HuH-7 (cell line): Measurements from ENCODE around the gene POLD1.
A peak's percentile ranks its signal among the peaks of the same experiment; 100 is the strongest.

Source experiments
- DNase-seq: peaks from one replicate; pipeline ENCODE4 v3.0.0; 2011; ENCODE audit warnings: low spot score

POLD1 gene

DNA sequence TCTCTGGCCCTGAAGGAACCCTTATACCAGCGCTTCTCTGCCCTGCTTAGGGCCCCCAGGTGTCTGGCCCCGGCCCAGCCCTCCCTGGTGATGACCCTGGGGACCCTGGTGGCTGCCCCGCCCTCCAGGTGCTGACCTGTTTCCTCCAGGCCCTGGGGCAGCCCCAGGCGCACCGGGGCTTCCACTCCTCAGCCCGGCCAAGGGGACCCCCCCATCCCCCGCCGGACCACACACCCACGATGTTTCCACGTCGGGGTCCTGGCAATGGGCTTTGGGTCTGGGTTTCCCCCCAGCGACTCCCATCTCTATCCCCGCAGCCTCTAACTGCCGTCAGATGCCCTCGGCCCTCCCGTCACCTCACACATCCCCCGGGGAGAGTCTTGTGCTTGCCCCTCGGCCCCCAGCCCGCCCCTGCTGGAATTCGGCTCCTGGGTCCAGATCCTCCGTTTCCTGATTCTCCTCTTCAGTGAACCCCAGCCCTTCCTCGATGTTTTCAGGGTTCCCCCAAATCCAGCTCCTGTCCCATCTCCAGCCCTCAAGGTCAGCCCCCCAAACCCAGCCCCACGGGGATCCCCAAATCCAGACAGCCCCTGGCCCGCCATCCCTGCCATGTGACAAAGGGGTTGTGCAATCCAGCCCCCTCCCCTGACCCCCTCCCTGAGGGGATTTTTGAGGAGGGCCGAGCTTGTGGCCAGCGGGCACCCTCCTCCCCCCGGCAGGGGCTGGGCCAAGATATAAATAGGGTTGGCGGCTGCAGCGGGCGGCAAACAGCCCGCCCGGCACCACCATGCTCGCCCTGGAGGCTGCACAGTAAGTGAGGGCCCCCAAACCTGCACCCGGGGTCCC is 34.3 kb downstream of the POLD1 start, which contains the start of gene SPIB:
TSS of gene SPIB (plus strand) at position 763 of the 846 bp plus-strand sequence. CDS start at position 788, 25 bp downstream.
- DNase-seq = no peak

DNA sequence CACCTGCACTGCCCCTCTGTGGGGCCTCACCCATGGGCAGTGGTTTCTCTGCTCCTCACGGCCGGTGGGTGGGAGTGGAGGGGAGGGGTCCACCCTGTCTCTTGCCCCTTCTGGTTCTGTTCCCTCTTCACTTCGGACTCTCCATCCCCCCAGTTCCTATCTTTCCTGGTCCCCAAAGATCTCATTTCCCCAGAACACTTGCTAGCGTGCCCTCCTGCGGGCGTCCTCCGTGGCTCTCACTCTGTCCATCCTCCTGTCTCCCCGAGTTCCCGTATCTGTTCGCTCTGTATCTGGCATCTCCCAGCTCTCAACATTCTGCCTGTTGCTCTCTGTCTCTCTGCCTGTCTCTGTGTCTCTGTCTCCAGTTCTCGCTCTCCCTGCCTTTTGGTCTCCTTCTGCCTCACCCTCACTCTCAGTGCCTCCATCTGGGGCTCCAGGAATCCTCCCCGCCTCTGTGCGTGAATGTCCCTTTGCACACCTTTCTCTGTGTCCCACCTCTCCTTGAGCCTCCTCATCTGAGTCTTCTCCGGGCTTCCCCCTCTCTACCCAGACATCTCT is 35.0 kb downstream of the POLD1 start:
- DNase-seq = no peak

GRCh38 chr19:50419580-50420035 is 35.5 kb downstream of the POLD1 start:
- DNase-seq = no peak

DNA sequence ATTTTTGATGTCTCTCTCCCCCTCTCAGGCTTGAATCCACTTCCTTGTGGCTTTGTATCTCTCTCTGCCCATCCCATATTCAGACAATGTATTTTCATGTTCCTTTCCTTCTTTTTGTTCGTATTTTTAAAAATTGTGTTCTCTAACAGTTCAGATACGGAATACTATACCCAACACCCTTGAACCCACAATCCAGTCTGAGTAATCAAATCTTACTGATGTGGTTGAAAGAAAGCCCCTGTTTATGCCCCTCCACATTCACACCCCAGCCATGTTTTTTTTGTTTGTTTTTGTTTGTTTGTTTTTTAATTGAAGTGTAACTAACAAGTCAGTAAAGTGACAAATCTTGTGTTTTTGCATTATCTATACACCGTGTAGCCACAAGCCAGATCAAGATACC is 36.0 kb downstream of the POLD1 start:
- no peak for DNase-seq

- no peak for DNase-seq
Observed at GRCh38 chr19:50420808-50421207, 36.7 kb downstream of the POLD1 start.

GRCh38 chr19:50422397-50423278 is 38.5 kb downstream of the POLD1 start:
- DNase-seq = no peak

- DNase-seq = no peak
Observed at GRCh38 chr19:50423279-50424113, 39.3 kb downstream of the POLD1 start.

GRCh38 chr19:50425581-50425980 is 41.4 kb downstream of the POLD1 start:
- no peak for DNase-seq

GRCh38 chr19:50427318-50427925 is 43.3 kb downstream of the POLD1 start:
- no peak for DNase-seq

DNA sequence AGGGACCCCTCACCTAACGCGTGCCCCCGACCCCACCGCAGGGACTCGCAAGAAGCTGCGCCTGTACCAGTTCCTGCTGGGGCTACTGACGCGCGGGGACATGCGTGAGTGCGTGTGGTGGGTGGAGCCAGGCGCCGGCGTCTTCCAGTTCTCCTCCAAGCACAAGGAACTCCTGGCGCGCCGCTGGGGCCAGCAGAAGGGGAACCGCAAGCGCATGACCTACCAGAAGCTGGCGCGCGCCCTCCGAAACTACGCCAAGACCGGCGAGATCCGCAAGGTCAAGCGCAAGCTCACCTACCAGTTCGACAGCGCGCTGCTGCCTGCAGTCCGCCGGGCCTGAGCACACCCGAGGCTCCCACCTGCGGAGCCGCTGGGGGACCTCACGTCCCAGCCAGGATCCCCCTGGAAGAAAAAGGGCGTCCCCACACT is 43.9 kb downstream of the POLD1 start:
- no peak for DNase-seq

DNA sequence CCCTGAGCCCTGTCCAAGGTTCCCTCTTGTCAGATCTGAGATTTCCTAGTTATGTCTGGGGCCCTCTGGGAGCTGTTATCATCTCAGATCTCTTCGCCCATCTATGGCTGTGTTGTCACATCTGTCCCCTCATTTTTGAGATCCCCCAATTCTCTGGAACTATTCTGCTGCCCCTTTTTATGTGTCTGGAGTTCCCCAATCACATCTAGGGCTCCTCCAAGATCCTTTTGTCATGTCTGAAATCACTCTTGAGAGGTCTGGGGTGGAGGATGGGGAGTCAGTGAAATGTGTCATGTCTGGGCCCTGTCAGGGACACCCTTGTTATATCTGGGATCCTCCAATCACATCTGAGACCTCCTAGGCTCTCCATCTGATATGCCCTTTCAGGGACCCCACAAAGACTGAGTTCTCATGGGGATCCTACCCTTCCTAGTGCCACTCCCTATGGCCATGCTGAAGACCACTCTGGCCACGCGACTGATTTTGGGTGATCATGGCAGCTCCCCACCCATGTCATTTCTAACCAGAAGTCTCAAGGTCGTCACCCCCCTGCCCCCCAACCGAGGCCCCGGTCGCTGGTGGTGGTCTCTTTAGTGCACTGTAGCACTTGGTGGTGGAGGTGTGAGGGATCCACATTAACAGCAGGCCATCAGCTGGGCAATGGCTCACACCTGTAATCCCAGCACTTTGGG is 44.8 kb downstream of the POLD1 start:
- no peak for DNase-seq

DNA sequence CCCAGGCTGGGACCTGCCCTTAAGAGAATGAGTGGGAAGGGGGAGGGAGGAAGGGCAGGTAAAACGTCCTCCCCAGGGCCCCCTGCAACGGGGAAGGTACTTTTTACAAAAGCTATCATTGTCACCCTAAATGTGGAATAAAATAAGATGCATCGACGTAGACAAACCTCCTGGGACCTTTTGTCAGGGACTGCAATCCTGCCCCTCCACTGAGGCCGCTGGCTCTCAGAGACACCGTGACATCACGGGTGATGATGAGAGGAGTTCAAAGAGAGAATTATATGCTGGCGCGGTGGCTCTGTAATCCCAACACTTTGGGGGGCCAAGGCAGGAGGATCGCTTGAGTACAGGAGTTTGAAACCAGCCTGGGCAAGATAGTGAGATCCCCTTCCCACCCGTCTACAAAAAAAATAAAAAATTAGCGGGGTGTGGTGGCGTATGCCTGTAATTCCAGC is 46.8 kb downstream of the POLD1 start:
- DNase-seq = no peak

DNA sequence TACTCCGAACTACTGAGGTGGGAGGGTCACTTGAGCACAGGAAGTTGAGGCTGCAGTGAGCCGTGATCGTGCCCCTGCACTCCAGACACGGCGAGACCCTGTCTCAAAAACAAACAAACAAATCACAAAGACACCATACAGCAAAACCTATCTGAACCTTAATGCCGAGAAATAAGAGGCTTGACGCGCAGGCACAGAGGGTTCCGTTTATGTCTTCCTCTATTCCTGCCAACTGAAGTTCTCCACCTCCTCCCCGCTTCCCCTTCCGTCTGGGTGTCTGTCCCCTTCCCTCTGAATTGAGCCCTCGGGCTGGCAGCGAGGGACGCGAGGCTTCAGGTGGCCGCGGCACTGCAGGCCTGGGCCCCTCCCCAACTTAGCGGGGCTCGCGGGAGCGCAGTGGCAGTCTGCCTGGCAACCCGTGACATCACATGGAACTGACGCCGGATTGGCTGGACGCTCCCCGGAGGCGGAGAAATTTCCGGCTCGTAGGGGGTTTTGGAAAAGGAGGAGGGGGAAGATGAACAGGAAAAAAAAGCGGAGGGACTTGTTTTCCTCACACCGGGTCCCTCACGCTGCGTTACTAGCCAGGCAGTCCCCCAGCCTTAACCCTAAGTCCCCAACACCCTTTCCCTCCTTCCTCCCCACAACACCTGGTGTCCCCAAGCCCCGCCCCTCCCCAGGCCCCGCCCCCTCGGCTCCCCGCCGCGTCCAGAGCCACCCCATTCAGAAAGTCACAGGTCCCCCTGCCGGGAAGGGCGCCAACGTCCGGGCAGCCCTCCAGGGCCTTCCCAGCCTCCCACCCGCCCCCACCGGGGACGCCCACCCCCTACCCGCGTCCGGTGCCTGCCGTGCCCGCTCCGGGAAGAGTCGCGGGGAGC is 47.4 kb downstream of the POLD1 start:
- DNase-seq = peak; percentile 96

GRCh38 chr19:50432221-50433028 is 48.3 kb downstream of the POLD1 start, which contains the start of gene MYBPC2:
MYBPC2 (plus strand) TSS chr19:50432892; CDS start chr19:50432954, 62 bp downstream.
- DNase-seq = no peak

DNA sequence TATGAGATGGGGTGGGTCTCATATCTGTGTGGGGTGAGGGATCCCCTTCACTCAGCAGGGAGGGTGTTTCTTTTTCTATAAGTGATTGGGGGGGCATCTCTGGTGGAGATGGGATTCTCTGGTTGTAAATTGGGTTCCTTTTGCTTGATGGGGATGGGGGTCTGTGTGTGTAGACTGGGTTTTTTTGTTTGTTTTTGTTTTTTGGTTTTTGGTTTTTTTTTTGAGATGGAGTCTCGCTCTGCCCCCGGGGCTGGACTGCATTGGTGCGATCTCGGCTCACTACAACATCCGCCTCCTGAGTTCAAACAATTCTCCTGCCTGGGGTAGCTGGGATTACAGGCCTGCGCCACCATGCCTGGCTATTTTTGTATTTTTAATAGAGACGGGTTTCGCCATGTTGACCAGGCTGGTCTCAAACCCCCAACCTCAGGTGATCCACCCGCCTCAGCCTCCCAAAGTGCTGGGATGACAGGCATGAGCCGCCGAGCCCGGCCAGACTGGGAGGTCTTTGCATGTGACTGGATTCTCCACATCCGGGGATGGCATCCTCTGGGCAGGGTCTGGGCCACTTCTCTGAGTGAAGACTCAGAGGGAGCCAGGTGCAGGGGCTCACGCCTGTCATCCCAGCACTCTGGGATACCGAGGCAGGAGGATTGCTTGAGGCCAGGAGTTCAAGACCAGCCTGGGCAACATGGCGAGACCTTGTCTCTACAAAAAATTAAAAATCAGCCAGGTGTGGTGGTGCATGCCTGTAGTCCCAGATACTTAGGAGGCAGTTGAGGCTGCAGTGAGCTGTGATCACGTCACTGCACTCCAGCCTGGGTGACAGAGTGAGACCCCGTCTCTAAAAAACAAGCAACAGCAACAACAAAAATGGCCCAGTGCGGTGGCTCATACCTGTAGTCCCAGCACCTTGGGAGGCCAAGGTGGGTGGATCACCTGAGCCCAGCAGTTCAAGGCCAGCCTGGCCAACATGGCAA is 49.3 kb downstream of the POLD1 start:
- no peak for DNase-seq

GRCh38 chr19:50434525-50434924 is 50.4 kb downstream of the POLD1 start:
- DNase-seq = no peak

DNA sequence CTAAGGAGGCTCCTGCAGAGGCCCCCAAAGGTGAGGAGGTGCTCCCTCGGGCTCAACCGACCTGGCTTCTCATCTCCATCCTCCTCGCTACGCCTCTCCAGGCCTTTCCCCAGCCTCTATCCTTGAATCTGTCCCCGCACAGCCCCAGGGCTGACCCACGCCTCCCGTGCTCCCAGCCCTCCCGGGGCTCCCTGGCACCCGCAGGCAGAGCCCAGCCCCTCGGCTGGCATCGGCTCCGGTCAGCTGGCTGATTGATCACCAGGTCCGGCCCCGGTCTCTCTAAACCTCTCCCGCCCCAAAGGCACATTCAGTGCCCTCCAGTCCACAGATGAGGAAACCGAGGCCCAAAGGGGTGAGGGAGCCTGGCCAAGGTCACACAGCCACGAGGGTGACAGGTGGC is 51.1 kb downstream of the POLD1 start:
- DNase-seq = no peak
